ENCODE data around the gene MGAT3. TPM values are rescaled to one million over a fixed set of nuclear protein-coding genes. Genes with fewer than 3 reads are reported as not detected.

The MGAT3 gene
- total RNA-seq, 6 donors from 2014 or later: 5.2 to 45.0 (median 26.0) TPM

DNA sequence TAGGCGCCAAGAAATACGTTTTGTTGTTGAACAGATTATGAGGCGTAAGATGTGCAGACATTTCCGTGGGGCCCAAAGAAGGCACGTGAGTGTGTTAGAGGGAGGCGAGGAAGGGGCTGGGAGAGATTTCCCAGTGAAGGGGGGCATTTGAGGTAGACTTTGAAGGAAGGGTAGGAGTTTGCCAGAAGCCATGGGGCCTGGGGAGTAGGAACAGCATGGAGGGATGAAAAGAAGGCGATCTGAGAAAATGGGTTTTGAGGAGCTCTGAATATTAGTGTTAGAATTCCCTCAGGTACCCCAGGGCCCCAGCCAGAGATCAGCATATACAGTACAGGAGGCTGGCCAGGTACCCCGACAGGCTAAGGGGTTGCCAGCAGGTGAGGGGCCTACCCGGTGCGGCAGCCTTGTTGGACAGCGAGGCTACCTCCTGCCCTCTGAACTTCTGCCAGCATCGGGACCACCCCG lies 44.9 kb downstream of the MGAT3 start:
- H3K36me3 ChIP-seq: peaks cover 14 to 28% (median 24%) of the 10 kb centered on the region in 4 donors
- TF ChIP-seq EP300 (IDR thresholded peaks at IDR 0.05) (no peak), POLR2AphosphoS5 (IDR thresholded peaks at IDR 0.05) (no peak), POLR2A (IDR thresholded peaks at IDR 0.05) (no peak)
- TF ChIP-seq, protein P1, sequence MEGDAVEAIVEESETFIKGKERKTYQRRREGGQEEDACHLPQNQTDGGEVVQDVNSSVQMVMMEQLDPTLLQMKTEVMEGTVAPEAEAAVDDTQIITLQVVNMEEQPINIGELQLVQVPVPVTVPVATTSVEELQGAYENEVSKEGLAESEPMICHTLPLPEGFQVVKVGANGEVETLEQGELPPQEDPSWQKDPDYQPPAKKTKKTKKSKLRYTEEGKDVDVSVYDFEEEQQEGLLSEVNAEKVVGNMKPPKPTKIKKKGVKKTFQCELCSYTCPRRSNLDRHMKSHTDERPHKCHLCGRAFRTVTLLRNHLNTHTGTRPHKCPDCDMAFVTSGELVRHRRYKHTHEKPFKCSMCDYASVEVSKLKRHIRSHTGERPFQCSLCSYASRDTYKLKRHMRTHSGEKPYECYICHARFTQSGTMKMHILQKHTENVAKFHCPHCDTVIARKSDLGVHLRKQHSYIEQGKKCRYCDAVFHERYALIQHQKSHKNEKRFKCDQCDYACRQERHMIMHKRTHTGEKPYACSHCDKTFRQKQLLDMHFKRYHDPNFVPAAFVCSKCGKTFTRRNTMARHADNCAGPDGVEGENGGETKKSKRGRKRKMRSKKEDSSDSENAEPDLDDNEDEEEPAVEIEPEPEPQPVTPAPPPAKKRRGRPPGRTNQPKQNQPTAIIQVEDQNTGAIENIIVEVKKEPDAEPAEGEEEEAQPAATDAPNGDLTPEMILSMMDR (IDR thresholded peaks at IDR 0.05): peak in 1 of 6 experiments; percentile 8
- DNase-seq (no peak), ATAC-seq (ENCODE audit: low FRiP score in 2 of 2) (no peak)
- H3K9me3 ChIP-seq: no peaks in the 10 kb centered on the region
- peaks cover 26 to 35% (median 32%) of the 10 kb centered on the region in 4 donors for H3K4me1 ChIP-seq
- 37 to 56% methylated on average over 8 to 13 of the region's 13 CpGs for WGBS, 2 donors
- H3K27ac ChIP-seq: peak overlapping the region; percentile 70 to 89 (median 84)
- H3K4me3 ChIP-seq: peak overlapping the region in 3 of 4 donors; percentile 84 to 100 (median 88)
- H3K27me3 ChIP-seq: no peaks in the 10 kb centered on the region

DNA sequence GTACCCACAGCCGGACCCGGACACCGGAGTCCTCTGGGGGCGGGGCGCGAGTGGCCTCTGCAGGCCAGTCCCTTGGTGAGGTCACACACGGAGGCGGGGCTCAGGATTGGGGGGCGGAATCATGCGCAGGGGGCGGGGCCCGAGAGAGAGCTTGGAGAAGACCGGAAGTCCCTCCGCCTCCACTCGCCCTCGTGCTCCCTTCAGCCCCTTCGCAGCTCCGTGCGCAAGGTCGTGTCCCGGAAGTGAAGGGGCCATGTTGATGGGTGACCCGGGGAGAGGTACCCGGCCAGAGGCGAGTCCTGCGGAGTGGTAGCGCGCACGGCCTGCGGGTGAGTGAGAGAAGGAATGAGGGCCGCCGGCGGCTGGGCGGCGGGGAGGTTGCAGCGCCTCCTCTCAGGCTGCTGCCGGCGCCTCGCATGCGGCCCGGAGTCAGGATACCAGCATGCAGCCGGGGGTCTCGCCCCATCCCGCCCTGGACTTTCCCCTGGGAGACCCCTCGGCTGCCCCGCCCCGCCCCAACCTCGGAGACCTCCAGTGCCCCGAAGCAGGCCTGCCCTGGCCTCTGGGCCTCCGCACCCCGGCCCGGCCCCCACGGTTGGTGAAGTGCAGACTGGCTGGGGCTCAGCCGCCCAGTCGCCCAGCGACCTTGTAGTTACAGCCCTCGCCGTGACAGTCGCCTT lies 45.4 kb downstream of the MGAT3 start, which contains the start of gene MIEF1:
Gene MIEF1 (plus strand): TSS at position 182 of the 680 bp plus-strand sequence. CDS start 9,005 bp downstream, outside the sequence.
- ATAC-seq (ENCODE audit: low FRiP score in 2 of 2) (peak; percentile 99), DNase-seq (peak; percentile 96 to 99)
- 0% methylated on average over 5 to 50 of the region's 58 CpGs for WGBS, 2 donors
- Histone ChIP-seq H3K9me3 (no peaks in the 10 kb centered on the region), H3K27ac (peak within 1 kb of the TSS; percentile 78 to 89 (median 84)), H3K36me3 (peaks cover 19 to 34% (median 29%) of the 10 kb centered on the region in 4 donors), H3K4me3 (peak within 1 kb of the TSS; percentile 84 to 100 (median 94)), H3K27me3 (no peaks in the 10 kb centered on the region), H3K4me1 (peaks cover 26 to 34% (median 32%) of the 10 kb centered on the region in 4 donors)
- peak in 2 of 4 donors; percentile 24 to 62 for TF ChIP-seq POLR2A (IDR thresholded peaks at IDR 0.05)
- peak; percentile 88 to 95 for TF ChIP-seq POLR2AphosphoS5 (IDR thresholded peaks at IDR 0.05)
- no peak for TF ChIP-seq EP300 (IDR thresholded peaks at IDR 0.05)
- TF ChIP-seq, protein P1 (IDR thresholded peaks at IDR 0.05): peak in 2 of 6 experiments; percentile 7 to 32

DNA sequence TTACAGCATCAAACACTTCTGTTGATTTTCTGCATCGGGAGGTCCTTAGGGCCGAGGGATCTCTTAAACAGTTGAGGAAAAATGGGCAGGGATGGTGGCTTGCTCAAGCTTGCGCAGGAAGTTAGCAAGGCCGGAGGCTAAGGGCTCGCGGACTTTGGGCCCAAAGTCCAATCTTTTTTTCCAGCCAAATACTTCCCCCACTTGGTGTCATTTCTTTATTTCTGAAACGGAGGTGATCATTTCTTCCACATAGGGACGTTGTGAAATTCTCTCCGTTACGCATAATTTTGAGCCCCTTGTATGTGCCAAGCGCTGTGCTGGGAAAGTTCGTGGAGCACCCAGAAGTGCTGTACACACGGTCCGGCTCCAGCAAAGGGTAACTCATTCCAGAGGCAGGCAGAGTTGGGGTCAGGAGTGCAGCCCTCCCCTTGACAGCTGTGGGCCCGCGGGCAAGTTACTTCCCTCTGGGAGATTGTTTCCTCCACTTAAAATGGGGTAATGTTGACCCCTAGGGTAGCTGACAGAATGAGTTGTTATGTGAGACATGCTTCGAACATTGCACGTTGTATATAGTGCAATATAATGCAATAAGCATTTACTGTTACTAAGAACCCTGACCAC lies 46.1 kb downstream of the MGAT3 start:
- H3K27ac ChIP-seq: peak overlapping the region; percentile 78 to 89 (median 84)
- peaks cover 26 to 34% (median 32%) of the 10 kb centered on the region in 4 donors for H3K4me1 ChIP-seq

DNA sequence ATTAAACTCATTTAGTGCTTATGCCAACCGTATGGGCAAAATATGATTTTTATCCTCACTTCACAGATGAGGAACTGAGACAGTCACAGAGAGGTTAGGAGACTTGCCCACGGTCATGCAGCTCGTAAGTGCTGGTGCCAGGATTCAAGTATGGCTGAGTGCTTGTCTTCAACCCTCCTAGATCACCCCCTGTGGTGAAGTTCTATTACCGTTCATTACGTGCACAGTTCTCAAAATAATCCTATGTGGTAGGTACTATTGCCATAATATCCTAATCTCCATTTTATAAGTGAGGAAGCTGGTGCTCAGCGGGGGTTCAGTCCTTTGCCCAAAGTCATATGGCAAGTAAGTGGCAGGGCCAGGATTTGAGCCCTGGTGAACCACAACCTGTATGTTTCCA lies 46.8 kb downstream of the MGAT3 start:
- no peak overlapping the region for H3K27ac ChIP-seq

More for the DNA sequence above, 46.1 kb downstream of the MGAT3 start:
- H3K36me3 ChIP-seq: peaks cover 19 to 40% (median 33%) of the 10 kb centered on the region in 4 donors
- DNase-seq (no peak), ATAC-seq (ENCODE audit: low FRiP score in 2 of 2) (no peak)
- peak overlapping the region; percentile 84 to 100 (median 94) for H3K4me3 ChIP-seq
- H3K27me3 ChIP-seq: no peaks in the 10 kb centered on the region
- WGBS, 2 donors: 8 to 10% methylated on average over 18 of the region's 18 CpGs
- H3K9me3 ChIP-seq: no peaks in the 10 kb centered on the region
- TF ChIP-seq POLR2AphosphoS5 (IDR thresholded peaks at IDR 0.05) (no peak), POLR2A (IDR thresholded peaks at IDR 0.05) (no peak), EP300 (IDR thresholded peaks at IDR 0.05) (no peak)
- TF ChIP-seq, protein P1 (IDR thresholded peaks at IDR 0.05): no peak

More for the DNA sequence above, 46.8 kb downstream of the MGAT3 start:
- TF ChIP-seq POLR2A (IDR thresholded peaks at IDR 0.05): no peak
- TF ChIP-seq, protein P1 (IDR thresholded peaks at IDR 0.05): no peak
- no peak for TF ChIP-seq EP300 (IDR thresholded peaks at IDR 0.05)
- no peak for TF ChIP-seq POLR2AphosphoS5 (IDR thresholded peaks at IDR 0.05)
- Histone ChIP-seq H3K9me3 (no peaks in the 10 kb centered on the region), H3K4me3 (peak overlapping the region in 1 of 4 donors; percentile 84), H3K36me3 (peaks cover 19 to 48% (median 38%) of the 10 kb centered on the region in 4 donors), H3K27me3 (no peaks in the 10 kb centered on the region), H3K4me1 (peaks cover 25 to 34% (median 28%) of the 10 kb centered on the region in 4 donors)
- WGBS, 2 donors: 64 to 73% methylated on average over 6 of the region's 6 CpGs
- ATAC-seq (ENCODE audit: low FRiP score in 2 of 2) (no peak), DNase-seq (no peak)

Data from upper lobe of left lung (tissue), 6 donors.